HAP-1 (cell line): ENCODE results near the gene SH3BGRL2.
"Not testable (repeated sequence)": the region's sequence is repeated elsewhere in the genome, so short reads cannot be mapped to it uniquely, and the experiment has no call there.

Experiments
- DNase-seq, 2 experiments: peaks; one replicate each; pipeline ENCODE4 v3.0.0-alpha.2; 2016 to 2020; ENCODE audit warnings: low spot score in 2 of 2
- H3K27me3 ChIP-seq: fragments of 250-450 bp; sonication (Bioruptor Pico); 2 replicates; pipeline ENCODE4 v1.5.1; 2020; ENCODE audit warnings: low read depth, mild to moderate bottlenecking, moderate library complexity
- H3K36me3 ChIP-seq: fragments of 250-450 bp; sonication (Bioruptor Pico); replicated peaks from 2 replicates; pipeline ENCODE4 v1.5.1; 2020; ENCODE audit warnings: mild to moderate bottlenecking
- H3K4me1 ChIP-seq: fragments of 250-450 bp; sonication (Bioruptor Pico); 2 replicates; pipeline ENCODE4 v1.5.1; 2020; ENCODE audit warnings: mild to moderate bottlenecking
- H3K4me3 ChIP-seq: fragments of 250-450 bp; sonication (Bioruptor Pico); 2 replicates; pipeline ENCODE4 v1.5.1; 2020; ENCODE audit warnings: mild to moderate bottlenecking, moderate library complexity
- H3K9me3 ChIP-seq: fragments of 250-450 bp; sonication (Bioruptor Pico); 2 replicates; pipeline ENCODE4 v1.5.1; 2020; ENCODE audit warnings: mild to moderate bottlenecking, moderate library complexity
- in situ Hi-C: fragments of 300-500 bp; cut with MboI; formaldehyde crosslinking; loops from 3 replicates; pipeline ENCODE4 v1.14.3; 2020; ENCODE audit warnings: low sequenced_read_pairs, inconsistent platforms, mixed read lengths

Gene SH3BGRL2

DNA sequence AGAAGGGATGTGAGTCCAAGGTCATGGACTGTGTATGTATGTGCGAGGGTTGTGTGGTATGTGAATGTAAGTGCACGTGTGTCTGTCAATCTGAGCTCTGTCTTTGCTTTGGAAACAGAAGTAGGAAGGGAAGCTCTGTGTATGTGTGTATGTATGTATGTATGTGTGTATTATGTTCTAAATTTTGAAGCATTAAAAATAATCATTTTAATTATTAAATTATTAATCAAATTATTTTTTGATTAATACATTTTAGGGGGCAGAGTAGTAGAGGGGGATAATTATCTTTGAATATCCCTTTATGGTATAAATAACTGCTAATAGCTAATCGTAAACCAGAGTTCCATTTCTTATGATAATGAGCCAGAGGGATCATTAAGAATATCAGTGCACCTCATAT, 42.8 kb downstream of the SH3BGRL2 start:
- Histone ChIP-seq H3K4me1 (no peaks in the 10 kb centered on the region), H3K36me3 (no peaks in the 10 kb centered on the region), H3K4me3 (no peak overlapping the region), H3K9me3 (no peaks in the 10 kb centered on the region), H3K27me3 (no peaks in the 10 kb centered on the region)
- no peak for DNase-seq
- in situ Hi-C loops, result no loop called here

DNA sequence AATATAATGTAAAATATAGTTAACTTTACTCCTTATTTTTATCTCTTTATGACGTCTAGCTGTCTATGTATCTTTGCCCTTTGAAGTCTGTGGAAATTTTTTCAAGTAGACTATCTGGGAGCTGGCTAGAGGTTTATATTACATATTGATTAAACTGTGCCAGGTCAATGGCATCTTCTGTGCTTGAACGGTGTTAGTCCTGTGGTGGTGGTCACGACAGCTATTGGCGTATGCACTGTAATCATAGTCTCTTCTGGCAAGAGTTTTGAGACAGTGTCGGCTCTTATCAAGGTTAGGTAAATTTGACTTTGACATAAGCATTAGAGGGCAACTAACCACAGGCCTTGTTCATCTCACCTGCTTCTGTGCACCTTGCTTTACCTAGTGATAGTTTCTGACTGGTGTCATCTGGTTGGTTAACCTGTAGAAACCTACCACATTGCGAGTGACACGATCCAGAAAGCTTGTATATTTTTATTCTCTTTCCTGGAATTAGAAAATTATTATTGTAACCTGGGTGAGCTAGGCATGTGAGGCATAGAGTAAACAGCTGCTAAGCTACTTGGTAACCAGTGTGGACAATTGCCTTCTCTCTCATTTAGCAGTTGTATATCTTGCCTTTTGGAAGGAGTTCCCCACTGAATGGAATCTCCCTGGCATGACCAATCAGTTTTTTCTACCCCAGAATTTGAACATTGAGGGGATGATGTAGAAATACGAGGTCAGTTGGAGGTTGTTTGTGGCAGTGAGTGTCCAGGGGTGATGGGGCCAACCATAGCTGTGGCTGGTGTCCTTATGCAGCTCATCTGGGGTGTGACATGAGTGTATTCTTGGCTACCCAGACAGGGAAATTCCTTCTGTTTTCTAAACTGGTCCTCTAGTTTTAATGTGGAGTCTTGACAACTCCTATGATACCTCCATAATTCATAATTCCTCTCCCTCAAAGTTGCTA, 45.9 kb downstream of the SH3BGRL2 start:
- Histone ChIP-seq H3K9me3 (no peaks in the 10 kb centered on the region), H3K27me3 (no peaks in the 10 kb centered on the region), H3K4me1 (no peaks in the 10 kb centered on the region), H3K4me3 (no peak overlapping the region), H3K36me3 (no peaks in the 10 kb centered on the region)
- in situ Hi-C loops, result no loop called here
- DNase-seq, result no peak

DNA sequence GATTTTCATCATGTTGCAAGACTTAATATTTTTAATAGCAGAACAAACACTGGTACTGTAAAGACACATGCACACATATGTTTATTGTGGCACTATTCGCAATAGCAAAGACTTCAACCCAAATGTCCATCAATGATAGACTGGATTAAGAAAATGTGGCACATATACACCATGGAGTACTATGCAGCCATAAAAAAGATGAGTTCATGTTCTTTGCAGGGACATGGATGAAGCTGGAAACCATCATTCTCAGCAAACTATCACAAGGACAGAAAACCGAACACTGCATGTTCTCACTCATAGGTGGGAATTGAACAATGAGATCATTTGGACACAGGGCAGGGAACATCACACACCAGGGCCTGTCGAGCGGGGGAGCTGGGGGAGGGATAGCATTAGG, 51.6 kb downstream of the SH3BGRL2 start:
- H3K4me1 ChIP-seq, H3K9me3 ChIP-seq, DNase-seq, H3K4me3 ChIP-seq, in situ Hi-C loops, H3K36me3 ChIP-seq, H3K27me3 ChIP-seq: not testable (repeated sequence)

DNA sequence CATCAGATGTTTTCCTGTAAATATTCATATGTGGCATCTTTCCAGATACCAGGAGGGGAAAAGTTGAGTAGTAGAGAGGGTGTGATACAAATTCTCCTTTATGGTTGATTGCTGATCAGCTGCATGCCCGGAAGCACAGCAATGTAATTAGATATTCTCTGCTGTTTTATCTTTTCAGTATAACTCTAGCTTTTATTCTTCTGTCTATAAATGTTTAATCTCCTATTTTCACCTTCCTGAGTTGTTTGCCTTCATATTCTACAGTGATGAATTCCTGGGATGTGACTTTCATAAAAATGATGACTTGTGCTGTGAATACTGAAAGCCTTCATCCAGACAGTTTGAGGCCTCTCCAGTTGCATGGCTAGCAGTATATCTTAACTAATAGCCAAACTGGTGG, 53.7 kb downstream of the SH3BGRL2 start:
- in situ Hi-C loops, result no loop called here
- Histone ChIP-seq H3K27me3 (no peaks in the 10 kb centered on the region), H3K4me3 (no peak overlapping the region), H3K4me1 (no peaks in the 10 kb centered on the region), H3K36me3 (no peaks in the 10 kb centered on the region), H3K9me3 (no peaks in the 10 kb centered on the region; the same call in 1 of the 2 replicates)
- DNase-seq, result no peak

DNA sequence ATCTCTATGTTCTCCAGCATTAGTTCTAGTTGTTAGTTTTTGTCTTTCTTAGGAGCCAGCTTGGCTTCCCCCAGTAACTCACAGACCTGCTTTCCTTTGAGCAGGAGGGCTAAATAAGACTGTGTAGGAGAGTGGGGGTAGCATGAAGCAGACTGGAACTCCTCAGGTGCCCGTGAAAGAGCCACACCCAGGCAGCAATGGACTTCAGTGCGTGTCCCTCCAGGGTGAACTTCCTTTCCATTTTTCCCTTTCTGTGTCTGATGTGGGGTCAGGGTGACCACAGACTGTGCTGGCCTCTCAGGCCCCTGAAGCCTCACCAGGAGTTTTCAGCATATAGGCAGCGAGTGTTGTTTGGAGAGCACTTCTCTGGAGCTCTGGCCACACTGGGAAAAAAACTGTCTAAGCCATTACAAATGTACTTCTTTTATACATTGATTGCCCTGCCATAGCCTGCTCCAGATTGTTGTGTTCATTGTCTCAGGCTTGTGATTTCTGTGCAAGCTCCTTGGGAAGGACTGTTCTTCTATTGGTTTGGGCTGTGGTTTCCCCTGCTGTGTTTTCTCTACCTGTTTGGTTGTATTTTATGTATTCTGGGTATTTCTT, 55.7 kb downstream of the SH3BGRL2 start:
- Histone ChIP-seq H3K4me3 (no peak overlapping the region), H3K36me3 (no peaks in the 10 kb centered on the region), H3K27me3 (no peaks in the 10 kb centered on the region), H3K4me1 (no peaks in the 10 kb centered on the region), H3K9me3 (no peaks in the 10 kb centered on the region; the same call in 1 of the 2 replicates)
- in situ Hi-C loops, result no loop called here
- DNase-seq, result no peak

DNA sequence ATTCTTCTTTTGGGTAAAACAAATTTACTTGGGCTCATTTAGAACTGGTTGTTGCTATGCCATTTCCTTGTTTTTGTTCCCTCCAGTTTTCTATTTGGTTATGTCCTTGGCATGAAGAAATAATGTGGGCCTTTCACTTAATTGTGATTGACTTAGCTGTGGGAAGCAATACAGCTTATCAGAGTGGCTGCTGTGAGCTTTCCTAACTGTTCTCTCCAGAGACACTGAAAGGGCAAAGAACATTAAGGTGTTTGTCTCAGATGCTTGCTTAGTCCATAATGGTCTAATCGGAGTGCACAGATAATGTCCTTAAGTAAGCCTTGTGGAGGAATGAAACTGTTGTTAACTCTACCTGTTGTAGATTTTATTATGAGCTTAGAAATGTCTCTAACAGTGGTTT, 56.6 kb downstream of the SH3BGRL2 start:
- DNase-seq, result no peak
- no peaks in the 10 kb centered on the region for H3K27me3 ChIP-seq
- H3K4me3 ChIP-seq, result no peak overlapping the region
- H3K36me3 ChIP-seq, result no peaks in the 10 kb centered on the region
- H3K9me3 ChIP-seq, result no peaks in the 10 kb centered on the region
- in situ Hi-C loops, result no loop called here
- H3K4me1 ChIP-seq, result no peaks in the 10 kb centered on the region

DNA sequence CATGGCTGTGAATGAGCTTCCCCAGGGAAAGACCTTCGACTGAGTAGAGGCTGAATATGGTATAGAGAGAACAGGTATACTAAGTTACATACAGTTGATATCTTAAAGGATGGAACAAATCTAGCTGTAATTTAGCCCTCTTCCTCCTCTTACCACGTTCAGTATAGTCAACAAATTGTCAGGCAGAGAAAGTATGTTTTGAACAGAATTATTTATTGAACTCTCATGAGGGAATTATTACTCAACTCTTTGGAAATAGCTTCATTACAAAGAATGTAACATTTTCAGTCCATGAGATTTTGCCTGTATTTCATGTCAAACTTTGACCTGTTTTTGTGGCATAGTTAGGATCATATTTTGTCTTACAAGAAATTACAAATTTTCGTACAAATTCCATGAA, 63.0 kb downstream of the SH3BGRL2 start:
- no peaks in the 10 kb centered on the region for H3K36me3 ChIP-seq

DNA sequence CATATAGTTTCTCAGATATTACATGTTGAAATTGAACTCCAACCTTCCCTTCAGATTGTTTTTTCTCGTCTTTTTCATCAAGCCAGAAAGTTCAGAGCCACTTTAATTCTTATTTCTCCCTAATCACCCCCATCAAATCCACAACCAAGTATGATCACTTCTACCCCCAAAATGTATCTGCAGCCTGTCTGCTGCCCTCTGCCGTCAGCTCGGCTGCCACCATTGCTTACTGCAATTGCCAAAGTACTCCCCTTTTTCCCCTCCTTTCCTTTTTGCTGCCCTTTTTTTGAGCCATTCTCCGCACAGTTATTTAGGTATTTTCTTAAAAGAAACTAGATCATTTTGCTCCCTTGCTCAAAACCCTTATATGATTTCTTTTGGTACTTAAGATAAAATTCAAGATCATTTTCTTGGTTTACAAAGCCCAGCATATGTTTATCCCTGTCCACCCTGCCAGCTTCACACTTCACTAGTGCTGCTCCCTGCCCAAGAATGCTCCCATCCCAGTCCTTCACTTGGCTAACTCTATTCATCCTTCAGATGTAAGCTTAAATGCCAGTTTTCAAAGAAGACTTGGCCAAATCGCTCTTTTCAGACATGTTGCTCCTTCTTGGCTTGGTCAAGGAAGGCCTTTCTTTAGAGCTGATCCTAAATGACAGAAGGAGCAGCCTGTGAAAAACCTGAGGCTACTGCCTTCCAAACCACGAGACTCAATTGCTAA, 63.7 kb downstream of the SH3BGRL2 start:
- DNase-seq, result no peak
- Histone ChIP-seq H3K4me1 (no peaks in the 10 kb centered on the region), H3K36me3 (no peaks in the 10 kb centered on the region), H3K27me3 (no peaks in the 10 kb centered on the region), H3K9me3 (no peaks in the 10 kb centered on the region), H3K4me3 (no peak overlapping the region)
- in situ Hi-C loops, result no loop called here

More for the DNA sequence above, 63.0 kb downstream of the SH3BGRL2 start:
- in situ Hi-C loops, result no loop called here
- Histone ChIP-seq H3K9me3 (no peaks in the 10 kb centered on the region), H3K27me3 (no peaks in the 10 kb centered on the region), H3K4me3 (no peak overlapping the region), H3K4me1 (no peaks in the 10 kb centered on the region)
- DNase-seq, result no peak

DNA sequence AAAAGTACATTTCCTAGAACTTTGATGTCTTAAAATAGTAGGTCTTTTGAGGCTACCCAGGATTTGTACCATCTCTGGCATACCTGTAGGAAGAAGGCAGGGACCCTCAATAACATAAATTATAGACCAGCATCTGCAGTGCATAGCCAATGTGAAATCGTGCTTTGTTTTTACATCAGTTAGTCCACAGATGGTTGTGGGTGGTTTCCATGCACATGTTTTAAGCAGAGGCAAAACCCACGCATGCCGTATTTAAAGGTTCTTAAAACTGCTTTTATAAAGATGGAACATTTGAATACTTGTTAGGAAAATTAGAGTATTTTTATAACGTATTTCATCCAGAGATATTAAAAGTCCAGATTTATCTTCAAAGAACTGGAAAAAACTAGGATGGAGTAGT, 66.3 kb downstream of the SH3BGRL2 start:
- Histone ChIP-seq H3K27me3 (no peaks in the 10 kb centered on the region), H3K4me3 (no peak overlapping the region), H3K9me3 (no peaks in the 10 kb centered on the region), H3K4me1 (no peaks in the 10 kb centered on the region), H3K36me3 (no peaks in the 10 kb centered on the region)
- no peak for DNase-seq
- in situ Hi-C loops, result no loop called here

DNA sequence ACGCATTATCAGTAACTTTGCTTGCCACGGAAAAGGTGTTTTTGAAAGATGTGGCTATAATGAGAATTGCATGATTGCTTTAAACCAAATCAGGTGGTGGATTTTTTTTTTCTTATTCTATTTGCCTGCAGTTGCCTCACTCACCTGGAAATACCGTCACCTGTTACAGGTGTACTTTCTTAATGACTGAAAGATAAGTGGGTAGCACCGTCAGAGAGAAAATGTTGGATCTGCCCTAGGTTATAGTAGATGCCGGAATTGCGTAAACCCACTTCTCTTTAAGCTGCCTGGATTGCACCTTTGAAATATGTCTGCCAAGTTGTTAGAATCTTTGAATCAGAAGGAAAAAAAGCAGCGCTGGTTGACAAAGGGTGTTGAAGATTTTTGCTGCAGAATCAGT, 68.5 kb downstream of the SH3BGRL2 start:
- no peaks in the 10 kb centered on the region for H3K9me3 ChIP-seq
- in situ Hi-C loops, result no loop called here
- H3K36me3 ChIP-seq, result no peaks in the 10 kb centered on the region
- H3K4me3 ChIP-seq, result no peak overlapping the region
- no peaks in the 10 kb centered on the region for H3K27me3 ChIP-seq
- H3K4me1 ChIP-seq, result no peaks in the 10 kb centered on the region
- DNase-seq, result no peak

DNA sequence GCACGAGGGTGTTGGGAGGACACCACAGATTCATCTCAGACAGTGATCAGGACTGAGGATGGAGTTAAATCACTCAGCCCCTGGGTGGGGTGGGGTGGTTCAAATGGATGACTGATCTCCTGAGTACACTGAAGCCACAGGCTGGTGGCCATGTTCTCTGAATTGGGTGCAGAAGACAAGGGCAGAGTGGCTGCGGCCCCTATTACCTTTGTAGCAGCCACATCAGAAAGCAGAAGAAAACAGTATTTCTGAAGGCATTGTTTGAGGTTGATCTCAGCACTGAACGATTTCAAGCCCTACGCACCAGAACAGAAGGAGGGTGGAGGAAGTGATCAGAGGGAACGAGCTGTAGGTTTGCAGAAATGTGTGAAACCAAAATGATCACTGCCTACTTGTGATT, 71.6 kb downstream of the SH3BGRL2 start:
- H3K27me3 ChIP-seq, result no peaks in the 10 kb centered on the region
- no peak for DNase-seq
- H3K9me3 ChIP-seq, result no peaks in the 10 kb centered on the region
- in situ Hi-C loops, result no loop called here
- H3K4me3 ChIP-seq, result no peak overlapping the region
- no peaks in the 10 kb centered on the region for H3K36me3 ChIP-seq
- H3K4me1 ChIP-seq, result no peaks in the 10 kb centered on the region

DNA sequence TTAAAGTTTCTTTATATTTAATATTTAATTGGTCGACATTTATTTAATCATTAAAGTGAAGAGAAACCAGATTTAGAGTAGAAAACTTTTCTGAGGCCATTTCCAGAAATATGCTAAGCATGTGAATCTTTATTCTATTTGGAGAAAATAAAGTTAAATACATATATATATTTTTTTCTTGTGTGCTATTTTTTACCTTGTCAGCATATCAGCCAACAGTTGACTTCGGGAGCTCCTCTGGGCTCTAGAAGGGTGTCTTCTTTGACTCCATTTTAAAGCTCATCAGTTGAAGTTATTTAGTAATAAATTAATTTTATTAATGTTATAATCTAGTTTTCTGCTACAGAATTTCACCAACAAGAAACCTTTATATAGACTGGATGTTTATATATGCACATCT, 73.1 kb downstream of the SH3BGRL2 start:
- Histone ChIP-seq H3K4me3 (no peak overlapping the region), H3K9me3 (no peaks in the 10 kb centered on the region), H3K4me1 (no peaks in the 10 kb centered on the region), H3K36me3 (no peaks in the 10 kb centered on the region), H3K27me3 (no peaks in the 10 kb centered on the region)
- in situ Hi-C loops, result no loop called here
- no peak for DNase-seq

DNA sequence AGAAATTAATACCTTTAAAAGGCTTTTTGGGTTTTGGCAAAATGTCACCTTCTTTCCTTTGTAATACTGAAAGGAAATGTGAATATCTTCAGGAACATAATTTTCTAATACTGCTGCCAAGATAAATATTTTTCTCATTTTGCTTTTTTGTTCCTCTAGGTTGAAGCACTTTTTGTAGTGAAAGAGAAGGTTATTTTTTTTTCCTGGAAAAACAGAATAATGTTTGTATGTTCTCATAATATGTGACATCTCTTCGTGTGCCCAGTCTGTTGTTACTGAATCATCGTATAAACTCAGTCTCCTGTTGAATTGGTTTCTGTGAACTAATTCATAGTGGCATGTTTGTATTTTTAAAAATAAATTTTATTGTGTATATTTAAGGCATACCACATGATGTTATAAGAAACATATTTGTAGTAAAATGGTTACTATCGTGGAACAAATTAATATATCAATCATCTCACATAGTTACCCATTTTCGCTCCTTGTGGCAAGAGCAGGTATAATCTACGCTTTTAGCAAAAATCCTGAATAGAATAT, 74.4 kb downstream of the SH3BGRL2 start:
- Histone ChIP-seq H3K9me3 (no peaks in the 10 kb centered on the region), H3K36me3 (no peaks in the 10 kb centered on the region), H3K4me3 (no peak overlapping the region), H3K4me1 (no peaks in the 10 kb centered on the region), H3K27me3 (no peaks in the 10 kb centered on the region)
- in situ Hi-C loops, result no loop called here
- no peak for DNase-seq

DNA sequence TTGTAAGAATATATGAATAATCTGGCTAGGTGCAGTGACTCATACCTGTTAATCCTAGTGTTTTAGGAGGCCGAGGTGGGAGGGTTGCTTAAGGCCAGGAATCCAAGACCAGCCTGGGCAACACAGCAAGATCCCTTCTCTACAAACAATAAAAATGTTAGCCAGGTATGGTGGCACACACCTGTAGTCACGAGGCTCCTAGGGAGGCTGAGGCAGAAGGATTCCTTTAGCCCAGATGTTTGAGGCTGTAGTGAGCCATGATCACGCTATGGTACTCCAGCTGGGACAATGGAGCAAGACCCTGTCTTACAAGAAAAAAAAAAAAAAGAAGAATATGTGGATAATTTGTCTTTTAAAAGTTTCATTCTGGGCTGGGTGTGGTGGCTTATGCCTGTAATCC, 75.4 kb downstream of the SH3BGRL2 start:
- Histone ChIP-seq H3K4me1 (no peaks in the 10 kb centered on the region), H3K9me3 (no peaks in the 10 kb centered on the region), H3K36me3 (no peaks in the 10 kb centered on the region), H3K27me3 (no peaks in the 10 kb centered on the region), H3K4me3 (no peak overlapping the region)
- DNase-seq, result no peak
- in situ Hi-C loops, result no loop called here
